Hindlimb muscle (tissue), 1 donor: ENCODE data around the gene YPEL2. TPM values are rescaled to one million over a fixed set of nuclear protein-coding genes. Genes with fewer than 3 reads are reported as not detected.
A peak's percentile ranks its signal among the peaks of the same experiment; 100 is the strongest.

ENCODE experiments used
- DNase-seq: peaks from one replicate; pipeline ENCODE4 v3.0.0-alpha.2; 2013
- polyA plus RNA-seq: library from polyadenylated mRNA; unstranded; fragments of 120-200 nt; gene quantifications from one replicate; pipeline ENCODE4 v1.2.1, GENCODE V29; 2013; ENCODE audit not compliant: insufficient read length

The YPEL2 gene
- polyA plus RNA-seq, 1 donor: 16.5 TPM

DNA sequence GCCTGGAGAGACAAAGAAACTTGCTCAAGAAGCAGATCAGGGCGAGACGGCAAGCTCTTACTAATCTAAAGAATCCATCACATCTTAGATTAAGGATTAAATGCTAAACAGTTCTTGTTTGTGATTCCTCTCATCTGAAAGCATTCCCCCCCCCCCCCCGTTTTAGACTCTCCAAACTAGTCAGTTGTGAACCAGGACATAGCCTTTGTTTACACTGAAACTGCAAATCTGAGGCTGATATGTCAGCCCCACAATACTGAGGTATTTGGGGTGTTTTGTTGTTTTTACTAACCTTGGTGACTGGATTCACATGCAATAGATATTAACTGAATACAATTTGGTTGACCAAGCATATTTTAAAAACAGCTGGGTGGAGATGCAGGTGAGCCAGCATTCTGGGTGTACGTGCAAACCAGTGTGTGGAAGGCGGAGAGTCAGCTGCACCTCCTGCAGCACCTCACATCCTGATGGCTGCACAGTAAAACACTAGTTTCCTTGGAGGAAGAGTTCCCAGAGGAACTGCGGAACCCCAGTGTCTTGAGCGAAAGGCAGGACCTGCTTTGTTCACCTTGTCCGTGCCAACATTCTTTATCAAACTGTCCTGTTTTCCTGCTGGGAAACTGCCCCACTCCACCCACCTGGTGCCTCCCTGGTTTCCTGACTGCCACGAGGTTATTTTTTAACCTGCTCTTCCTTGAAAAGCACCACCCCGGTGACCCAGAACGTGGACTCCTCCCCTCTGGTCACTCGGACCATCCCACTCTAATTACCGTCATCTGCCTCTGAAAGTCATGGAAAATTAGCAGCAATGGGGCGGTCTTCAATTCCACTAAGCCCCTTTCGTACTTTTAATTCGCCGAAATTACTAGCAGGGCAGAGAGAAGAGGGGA lies 1.2 kb upstream of the YPEL2 start:
- DNase-seq: no peak

DNA sequence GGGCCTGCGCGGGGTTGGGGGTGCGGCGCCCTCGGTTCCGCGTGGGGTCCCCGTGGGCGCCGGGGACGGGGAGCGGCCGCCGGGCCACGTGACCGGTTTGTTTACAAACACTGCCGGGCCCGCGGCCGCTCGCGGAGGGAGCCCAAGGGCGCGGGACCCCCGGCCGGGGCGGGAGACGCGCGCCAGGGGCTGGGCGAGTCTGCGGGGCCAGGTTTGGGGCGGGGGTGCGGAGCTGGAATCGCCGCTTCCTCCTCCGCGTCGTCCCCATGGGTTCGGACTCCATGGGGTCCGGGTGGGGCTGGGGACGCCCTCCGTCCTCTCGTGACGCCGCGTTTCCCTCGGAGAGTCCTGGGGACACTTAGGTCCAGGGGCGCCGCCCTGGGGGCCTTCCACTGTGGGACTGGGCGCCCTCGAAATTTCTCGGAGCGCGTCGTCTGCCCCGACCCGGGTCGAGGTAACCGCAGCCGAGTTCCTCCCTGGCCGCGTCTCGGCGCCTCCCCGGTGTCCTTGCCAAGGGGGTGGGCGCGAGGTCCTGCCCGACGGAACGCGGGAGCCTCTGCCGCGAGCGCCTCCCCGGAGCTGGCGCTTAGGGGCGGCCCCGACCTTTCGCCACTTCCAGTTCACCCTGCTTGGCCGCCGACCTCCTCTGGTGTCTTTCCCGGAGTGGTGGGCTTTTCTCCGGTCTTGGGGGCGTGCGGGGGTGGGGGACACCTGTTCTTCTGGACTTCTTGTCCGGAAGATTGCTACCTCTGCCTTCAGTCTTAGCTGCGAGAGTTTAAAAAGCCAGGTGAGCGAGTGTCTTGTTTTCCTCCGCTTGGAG lies 684 bp downstream of the YPEL2 start:
- peak; percentile 41 for DNase-seq

DNA sequence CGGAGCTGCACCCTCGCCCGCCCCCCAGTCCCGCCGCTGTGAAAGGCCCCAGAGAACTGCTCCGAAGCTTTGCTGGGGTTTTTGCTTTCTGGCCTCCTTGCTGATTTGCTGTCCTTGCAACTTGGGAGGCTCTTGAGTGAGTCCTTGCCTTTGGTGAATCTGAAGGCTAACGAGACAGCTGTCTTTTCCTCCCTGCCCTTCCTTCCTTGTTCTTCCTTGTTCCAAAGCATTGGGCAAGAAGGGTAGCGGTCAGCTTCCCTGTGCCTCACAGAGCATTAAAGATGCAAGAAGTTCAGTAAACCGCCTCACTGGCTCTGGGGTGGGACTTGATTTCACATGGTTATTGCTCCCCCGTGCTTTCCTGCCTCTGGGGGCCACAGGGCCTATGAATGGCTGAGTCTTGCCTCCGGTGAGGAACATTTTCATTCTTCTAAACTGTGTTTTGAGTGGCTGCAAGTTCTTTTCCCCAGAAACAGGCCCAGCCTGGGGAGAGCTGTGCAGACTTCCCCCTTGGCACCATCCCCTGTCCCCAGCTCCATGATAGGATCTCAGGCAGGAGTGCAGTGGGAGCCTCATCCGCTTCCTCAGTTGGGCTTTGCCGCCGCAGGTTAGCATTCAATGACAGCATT lies 1.4 kb downstream of the YPEL2 start:
- no peak for DNase-seq

DNA sequence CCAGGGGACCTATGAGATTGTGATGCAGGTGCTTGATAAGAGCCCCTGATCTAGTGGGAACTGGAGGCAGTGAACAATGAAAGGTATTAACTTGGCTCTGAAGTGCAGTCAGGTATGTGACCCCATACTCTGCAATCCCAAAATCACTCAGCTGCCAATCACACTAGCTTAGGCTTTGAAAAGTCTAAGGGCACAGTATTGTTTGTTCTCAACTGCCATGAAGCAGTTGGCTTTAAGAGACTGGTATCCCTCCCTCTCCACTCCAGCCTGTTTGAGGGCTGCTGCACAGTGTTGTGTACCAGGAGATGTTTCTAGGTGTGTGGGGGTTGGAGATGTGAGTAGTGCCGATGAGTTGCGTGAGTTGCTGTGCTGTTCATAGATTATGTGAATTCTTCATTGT lies 2.4 kb downstream of the YPEL2 start:
- DNase-seq: no peak

DNA sequence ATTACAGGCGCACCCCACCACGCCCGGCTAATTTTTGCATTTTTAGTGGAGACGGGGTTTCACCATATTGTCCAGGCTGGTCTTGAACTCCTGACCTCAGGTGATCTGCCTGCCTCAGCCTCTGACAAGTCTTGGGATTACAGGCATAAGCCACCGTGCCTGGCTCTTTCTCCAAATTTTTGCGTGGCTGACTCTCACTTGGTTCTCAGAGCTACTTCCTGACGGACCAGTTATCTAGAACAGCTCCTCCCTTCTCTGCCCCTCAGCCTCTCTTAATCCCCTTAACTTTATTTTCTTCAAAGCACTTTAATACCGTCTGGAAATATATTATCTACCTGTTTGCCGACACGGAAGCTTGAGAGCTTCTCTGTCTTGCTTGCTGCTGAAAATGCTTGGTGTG lies 4.2 kb downstream of the YPEL2 start:
- DNase-seq: no peak

DNA sequence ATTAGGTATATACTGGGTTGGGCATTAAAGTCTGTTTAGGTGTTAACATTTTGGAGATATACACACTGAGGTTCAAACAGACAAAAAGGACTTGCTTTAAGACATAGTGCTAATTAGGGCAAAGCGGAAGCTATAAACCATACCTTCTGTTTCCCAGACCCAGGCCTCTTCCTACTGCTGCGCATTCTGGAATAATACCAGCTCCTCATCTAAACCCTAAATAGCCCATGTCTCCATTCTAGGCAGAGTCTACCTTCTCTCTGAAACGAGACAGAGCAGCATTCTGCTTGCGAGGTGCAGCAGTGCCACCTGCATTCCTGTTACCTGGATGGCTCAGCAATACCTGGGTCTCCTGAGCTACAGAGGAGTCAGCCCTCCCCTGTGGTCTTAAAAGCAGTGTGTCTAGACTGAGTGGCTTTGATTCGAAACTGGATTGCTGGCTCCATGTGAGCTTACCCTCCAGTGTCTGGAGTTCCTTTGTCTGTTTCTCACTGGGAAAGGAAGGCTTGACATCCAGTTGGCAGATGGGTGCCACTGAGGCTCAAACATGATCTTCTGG lies 6.4 kb downstream of the YPEL2 start:
- no peak for DNase-seq

DNA sequence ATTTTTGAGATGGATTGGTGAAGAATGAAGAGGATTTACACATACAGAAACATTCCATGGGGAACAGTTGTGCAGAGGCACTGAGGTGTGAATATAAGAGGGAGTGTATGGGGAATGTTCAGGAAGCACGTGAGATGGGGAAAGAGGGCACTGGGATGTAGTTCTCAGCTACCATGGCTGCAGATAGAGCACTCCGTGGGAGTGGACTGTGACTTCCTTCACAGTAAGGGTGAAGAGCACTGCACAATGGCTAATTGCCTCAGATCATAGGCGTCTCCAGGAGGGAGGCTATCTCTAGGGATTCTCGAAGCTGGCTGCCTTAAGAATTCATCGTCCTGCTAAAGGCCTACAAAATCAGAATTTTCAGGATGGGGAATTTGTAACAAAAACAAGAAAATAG lies 7.0 kb downstream of the YPEL2 start:
- no peak for DNase-seq

DNA sequence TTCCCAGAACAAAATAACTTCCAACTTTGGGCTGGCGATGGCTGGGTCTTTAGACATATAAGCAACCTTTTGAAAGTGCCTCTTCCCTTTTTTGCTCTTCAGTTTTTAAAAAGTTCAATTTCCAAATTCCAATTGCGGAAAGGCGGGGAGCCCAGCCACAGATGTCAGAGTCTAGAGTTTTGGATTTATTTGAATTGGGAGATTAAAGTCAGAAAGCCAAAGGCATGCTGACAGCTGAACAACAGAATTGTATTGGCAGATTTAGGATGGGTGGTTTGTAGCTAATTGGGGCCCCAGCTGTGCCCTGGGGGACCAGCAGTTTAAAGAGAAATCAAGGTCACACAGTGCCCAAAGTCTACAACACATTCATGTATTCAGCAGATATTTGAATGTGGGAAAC lies 10.5 kb downstream of the YPEL2 start:
- no peak for DNase-seq

DNA sequence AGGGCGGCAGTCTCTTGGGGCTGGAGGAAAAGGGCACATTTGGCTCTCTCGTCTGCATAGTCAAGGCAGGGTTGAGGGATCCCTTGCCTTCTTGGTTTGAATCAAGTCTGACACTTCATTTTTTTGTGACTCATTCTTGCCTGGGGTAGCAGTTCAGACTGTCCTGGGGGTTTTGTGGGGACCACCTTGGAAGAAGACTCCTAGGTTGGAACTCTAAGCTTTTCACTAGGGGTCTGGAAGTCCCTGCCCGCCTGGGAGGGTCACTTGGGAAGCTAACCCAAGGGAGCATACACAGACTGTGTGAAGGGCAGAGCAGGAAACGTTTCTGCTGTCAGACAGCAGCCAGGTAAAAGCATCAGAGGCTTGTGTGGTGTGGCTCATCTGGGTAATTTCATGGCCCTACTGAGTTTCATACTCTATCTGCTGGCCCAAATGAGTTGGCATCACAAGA lies 11.3 kb downstream of the YPEL2 start:
- no peak for DNase-seq

DNA sequence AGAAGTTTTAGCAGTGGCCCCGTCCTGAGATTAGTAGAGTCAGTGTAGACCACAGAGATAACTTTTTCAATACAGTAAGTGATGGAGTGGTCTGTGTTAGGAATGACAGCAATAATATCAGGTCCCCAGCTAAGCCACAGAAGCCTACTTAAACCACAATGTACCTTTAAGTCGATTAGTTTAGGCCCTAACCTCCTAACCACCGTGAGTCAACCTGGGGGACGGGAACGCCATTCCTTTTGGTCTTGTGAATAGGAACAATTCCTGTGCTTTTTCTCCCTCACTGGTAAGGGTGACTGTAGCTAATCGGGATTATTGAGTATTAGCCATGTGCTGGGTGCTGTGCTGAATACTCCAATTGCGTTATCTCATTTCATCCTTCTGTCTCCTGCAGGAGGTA lies 14.0 kb downstream of the YPEL2 start:
- DNase-seq: no peak

DNA sequence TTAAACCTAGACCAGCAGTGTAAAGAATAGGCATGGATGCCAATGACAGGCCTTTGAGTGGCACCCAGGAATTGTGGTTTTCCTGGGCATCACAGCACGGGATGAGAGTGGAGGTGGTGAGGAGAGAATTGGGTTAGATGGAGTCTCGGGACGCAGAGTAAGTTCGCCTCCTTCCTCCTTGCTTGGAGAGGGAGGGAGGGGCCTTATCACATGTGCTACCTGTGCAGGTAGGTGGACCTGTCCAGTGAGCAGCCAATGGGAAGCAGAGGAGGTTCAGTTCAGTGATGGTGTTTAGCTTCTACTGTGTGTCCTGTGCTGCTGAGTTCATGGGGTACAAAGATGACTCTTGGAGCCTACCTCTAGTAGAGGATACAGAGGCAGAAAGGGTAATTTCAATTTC lies 14.9 kb downstream of the YPEL2 start:
- no peak for DNase-seq

DNA sequence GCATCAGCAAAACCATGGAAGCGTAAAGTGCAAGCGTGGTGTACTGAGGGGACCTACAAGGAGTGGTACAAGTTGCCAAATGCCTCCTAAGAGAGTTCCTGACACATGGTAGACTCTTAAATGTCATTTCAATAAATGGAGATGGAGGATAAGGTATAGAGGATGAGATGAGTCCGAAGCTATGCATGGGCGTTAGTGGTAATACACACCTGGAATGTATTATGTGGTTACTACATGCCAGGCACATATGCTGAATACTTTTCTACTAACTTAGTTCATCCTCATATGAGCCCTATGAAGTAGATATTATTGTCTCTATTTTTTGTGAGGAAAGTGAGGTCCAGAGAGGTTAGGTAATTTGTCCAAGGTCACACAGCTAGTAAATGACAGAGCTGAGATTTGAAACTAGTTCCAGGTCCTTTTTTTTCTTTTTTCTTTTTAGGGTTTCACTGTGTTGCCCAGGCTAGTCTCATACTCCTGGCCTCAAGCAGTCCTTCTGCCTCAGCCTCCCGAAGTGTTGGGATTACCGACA lies 15.5 kb downstream of the YPEL2 start:
- DNase-seq: no peak

DNA sequence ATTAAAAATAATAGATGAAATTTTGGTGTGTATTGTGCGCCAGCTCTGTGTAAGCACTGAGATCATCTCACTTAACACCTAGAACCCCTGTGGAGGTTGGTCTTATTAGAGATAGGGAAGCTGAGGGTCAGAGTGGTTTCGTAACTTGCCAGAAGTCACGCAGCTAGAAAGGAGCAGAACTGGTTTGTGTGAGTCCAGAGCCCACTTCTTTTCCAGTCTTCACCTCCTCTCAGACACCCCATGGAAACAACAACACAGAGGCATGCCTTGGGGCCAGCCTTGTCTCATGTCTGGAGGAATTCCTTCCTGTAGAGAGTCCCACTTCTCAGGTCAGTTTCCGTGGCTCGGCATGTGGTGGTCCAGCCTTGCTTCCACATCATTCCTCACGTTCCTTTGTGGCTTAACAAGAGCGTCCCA lies 16.5 kb downstream of the YPEL2 start:
- no peak for DNase-seq

DNA sequence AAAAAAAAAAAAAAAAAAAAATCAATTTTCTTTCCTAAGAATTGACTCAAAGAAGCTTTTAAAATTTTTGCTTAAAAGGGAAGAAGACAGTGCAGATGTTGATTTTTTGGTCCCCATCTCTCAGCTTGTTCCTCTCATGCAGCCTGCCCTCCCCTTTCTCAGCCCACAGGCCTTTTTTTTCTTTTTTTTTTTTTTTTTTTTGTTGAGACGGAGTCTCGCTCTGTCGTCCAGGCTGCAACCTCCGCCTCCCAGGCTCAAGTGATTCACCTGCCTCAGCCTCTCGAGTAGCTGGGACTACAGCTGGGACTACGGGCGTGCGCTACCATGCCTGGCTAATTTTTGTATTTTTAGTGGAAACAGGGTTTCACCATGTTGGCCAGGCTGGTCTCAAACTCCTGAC lies 17.7 kb downstream of the YPEL2 start:
- DNase-seq: no peak

DNA sequence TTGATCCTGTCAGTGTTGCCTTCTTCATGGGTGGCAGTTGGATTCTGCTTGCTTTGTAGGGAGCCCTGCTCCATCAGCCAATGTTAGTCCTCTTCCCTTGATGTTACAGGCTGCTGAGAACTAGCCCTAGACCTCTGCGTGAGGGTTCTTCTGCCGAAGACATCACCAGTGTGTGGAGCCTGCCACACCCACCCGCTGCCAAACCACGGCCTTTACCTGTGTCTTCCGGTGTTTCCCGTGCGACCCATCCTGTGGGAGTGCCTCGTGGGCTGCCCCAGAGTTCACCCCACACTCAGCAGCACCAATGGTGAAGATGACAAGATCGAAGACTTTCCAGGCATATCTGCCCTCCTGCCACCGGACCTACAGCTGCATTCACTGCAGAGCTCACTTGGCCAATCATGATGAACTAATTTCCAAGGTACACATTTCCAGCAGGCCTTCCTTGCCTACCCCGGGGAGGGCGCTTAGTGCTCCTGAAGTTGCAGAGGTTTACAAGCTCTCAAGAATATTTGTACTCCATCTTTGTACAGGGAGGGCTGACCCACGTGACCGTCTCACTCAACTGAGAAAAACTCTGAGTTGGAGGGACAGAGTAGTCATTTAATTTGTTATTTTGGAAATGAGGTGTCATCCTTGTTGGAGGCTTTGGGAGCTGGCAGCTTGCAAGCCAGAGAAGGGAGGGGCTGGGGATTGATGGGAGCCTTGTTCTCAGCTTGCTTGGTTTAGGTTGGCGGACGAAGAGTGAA lies 21.8 kb downstream of the YPEL2 start:
- DNase-seq: no peak

DNA sequence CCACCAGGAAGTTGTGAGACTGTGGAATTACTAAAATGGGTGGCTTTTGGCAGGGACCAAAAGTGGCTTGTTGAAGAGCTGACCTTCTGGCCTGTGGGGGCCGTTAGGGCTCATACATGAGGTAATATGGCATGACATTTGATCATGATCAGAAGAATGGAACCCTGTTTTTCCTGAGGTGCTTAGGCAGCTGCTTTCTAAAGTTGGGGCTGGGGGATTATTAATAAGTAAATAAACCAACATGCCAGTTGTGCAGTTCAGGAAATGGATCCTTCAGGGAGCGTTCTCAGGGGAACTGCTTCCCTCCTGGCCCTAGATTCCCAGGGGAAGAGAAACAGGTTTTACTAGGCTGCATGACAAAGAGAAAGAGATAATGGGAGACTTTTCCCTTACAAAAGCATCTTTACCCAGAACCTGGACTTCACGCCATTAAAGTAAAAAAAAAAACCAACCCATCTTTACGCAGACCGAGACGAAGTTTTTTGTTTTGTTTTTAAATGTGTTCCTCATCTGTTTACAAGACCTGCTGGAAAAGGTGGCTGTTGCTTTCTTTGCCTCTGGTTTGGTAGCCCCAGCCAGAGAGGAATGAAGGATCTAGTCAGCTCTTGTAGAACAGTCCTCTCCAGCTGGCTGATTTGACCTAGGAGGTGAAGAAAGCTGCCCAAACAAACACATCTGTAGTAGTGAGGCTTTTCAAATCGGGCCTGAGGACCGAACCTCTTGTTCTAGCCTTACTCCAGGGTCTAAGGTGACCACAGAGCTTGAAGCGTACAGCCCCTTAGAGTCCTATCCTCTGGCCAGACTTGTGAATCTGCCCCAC lies 22.7 kb downstream of the YPEL2 start:
- DNase-seq: no peak

DNA sequence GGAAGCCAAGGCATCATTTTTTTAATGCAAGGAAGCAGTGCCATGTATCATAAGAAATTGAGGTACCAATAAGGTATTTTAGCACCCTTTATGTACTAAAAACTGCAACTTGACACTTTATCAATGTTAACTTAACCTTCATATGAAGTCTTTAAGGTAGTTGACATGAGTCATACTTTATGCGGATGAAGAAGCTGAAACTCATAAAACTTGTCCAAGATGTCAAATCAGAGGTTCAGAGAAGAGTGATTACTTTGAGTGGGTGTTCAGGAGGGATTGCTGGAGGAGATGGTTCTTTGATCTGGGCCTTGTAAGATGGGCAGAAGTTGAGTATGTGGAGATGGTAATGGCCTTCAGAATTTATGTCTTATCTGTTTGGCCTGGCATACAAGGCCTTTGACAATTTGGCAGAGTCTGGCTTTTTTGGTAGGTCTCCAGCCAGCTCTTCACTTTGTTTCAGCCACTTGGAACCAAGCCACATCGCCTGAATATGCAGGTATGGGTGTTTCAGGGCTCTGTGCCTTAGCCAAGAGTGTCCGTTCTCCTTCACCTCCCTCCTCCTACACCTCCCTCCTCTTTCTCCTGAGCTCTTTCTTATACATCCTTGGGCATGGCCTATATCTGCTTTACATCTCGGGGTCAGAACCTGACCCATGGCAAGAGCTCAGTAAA lies 23.7 kb downstream of the YPEL2 start:
- DNase-seq: no peak

DNA sequence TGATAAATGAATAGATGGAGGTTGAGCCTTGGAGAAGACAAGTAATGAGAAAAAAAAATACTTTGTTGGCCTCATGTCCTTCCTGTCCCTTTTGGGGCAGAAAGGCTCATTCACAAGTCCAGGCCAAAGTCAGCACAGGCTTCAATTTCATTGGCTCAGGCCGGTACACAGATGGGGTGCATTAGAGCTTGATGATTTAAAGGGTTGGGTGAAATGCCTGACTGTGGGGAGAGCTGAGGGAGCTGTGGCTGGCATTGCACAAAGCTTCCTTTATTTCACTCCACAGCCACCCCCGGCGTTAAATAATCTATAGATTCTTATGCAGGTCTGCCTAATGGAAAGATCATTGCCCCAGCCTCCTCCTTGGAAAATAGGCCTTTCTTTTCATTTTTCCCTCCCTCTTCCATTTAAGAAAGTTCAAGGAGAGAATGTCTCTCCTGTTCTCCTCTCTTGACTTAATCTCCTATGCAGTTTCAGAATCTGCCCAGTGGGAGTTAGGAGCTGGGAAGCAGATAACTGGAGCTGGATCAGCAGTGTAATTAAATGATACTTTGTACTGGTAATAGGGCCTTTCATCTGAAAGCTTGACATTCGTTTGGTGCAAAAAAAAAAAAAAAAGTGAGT lies 24.4 kb downstream of the YPEL2 start:
- DNase-seq: no peak

DNA sequence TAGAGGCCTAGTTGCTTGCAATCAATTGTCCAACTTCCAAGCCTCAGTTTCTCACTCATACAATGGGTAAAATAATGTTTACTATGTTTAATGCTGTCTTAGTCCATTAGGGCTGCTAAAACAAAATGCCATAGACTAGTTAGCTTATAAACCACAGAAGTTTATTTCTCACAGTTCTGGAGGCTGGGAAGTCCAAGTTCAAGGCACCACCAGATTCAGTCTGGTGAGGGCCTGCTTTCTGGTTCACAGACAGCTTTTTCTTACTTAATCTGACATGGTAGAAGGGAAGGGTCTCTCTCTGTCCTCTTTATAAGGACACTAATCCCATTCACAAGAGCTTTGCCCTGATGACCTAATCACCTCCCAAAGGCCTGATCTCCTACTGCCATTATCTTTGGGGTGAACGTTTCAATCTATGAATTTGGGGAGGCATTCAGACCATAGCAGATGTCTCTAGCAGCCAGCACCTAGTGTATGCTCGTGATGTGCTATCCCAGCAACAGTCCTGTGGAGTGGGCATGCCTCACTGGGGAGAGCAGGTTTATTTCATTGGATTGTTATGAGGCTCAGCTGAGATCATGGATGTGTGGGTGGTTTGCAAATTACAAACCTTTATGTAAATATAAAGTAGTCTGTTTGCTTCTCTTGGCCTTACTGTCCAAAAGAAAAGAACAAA lies 25.2 kb downstream of the YPEL2 start:
- no peak for DNase-seq
